ENCODE results near the gene PRKCE.

The PRKCE gene

DNA sequence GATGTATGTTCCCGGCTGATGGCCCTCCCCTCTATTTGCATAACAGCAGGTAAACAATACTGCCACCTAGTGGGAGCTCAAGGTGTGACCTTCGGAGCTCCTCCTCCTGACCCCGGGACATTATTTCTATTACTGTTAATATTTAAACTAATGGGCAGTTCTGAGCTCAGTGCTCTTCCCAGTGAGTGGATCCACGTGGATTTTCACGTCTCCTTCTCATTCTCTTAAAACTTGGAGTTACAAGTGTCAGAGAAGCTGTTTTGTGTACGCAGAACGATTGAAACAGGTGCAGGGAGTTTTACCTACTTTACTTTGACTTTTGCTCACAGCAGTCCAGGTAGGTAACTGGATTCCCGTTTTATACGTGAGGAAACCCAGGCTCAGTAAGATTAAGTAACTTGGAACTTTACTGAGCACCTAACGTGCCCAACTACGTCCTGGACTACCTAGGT, 127.3 kb downstream of the PRKCE start:
- no peaks in the 10 kb centered on the region for H3K27me3 ChIP-seq (ENCODE audit: control insufficient read depth, insufficient read depth, low read length)
- H3K4me1 ChIP-seq (ENCODE audit: control insufficient read depth, low read depth, low read length), result no peaks in the 10 kb centered on the region
- H3K27ac ChIP-seq (ENCODE audit: low read length), result no peak overlapping the region
- no peak overlapping the region for H3K9ac ChIP-seq (ENCODE audit: low read length)
- H3K4me3 ChIP-seq (ENCODE audit: low read length), result no peak overlapping the region
- H3K36me3 ChIP-seq (ENCODE audit: control insufficient read depth, low read depth, low read length), result no peaks in the 10 kb centered on the region
- H3K9me3 ChIP-seq (ENCODE audit: control insufficient read depth, low read depth, low read length), result no peaks in the 10 kb centered on the region

DNA sequence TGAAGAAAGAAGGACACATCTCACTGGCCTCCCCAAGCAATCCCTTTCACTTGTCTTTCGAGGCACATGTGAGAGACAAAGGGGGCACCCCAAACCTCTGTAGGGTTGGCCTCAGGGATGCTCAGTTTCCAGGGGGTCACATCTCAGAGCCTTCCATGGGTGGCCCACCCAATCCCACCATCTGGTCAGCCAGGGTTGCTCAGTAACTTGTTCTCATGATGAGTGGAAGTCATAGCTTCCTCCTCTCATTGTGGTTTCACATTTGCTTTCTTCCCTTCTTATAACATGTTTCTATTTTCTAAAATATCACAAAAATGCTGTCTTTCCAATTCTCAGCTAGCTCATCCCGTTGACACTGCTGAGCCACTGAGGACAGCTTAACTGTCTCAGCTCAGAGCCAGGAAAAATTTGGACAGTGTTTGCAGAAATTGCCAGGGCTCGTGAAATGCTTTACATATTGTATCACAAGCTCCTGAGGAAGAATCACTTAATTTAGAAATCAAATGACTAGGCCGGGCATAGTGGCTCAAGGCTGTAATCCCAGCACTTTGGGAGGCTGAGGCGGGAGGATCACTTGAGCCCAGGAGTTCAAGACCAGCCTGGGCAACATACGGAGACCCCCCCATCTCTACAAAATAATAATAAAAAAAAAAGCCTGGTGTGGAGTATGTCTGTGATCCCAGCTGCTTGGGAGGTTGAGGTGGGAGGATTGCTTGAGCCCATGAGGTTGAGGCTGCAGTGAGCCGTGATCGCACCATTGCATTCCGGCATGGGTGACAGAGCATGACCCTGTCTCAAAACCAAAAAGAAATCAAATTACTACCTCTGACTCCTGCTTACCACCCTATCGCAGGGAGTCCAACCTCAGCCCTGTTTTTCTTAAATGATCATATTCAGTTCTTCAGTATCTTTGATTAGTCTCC, 129.3 kb downstream of the PRKCE start:
- H3K9me3 ChIP-seq (ENCODE audit: control insufficient read depth, low read depth, low read length), result no peaks in the 10 kb centered on the region
- no peaks in the 10 kb centered on the region for H3K4me1 ChIP-seq (ENCODE audit: control insufficient read depth, low read depth, low read length)
- H3K9ac ChIP-seq (ENCODE audit: low read length), result no peak overlapping the region
- no peaks in the 10 kb centered on the region for H3K27me3 ChIP-seq (ENCODE audit: control insufficient read depth, insufficient read depth, low read length)
- H3K27ac ChIP-seq (ENCODE audit: low read length), result no peak overlapping the region
- H3K4me3 ChIP-seq (ENCODE audit: low read length), result no peak overlapping the region
- no peaks in the 10 kb centered on the region for H3K36me3 ChIP-seq (ENCODE audit: control insufficient read depth, low read depth, low read length)

DNA sequence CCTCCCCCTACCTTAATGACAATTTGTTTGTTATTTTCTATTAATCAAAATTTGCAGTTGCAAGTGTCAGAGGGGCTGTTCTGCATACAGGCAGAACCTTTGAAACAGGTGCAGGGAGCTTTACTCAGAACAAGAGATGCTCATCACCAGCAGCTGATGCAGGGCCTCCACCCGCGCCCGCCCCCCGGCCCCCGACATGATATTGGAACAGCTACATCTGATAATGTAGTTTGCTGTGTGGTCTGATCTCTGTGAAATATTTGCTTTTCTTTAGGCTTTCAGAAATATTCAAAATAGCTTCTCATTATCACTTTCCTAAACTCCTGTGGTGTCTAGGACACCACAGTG, 130.0 kb downstream of the PRKCE start:
- Histone ChIP-seq H3K9me3 (ENCODE audit: control insufficient read depth, low read depth, low read length) (no peaks in the 10 kb centered on the region), H3K36me3 (ENCODE audit: control insufficient read depth, low read depth, low read length) (no peaks in the 10 kb centered on the region), H3K4me3 (ENCODE audit: low read length) (no peak overlapping the region), H3K27ac (ENCODE audit: low read length) (no peak overlapping the region), H3K27me3 (ENCODE audit: control insufficient read depth, insufficient read depth, low read length) (no peaks in the 10 kb centered on the region), H3K4me1 (ENCODE audit: control insufficient read depth, low read depth, low read length) (no peaks in the 10 kb centered on the region), H3K9ac (ENCODE audit: low read length) (no peak overlapping the region)

DNA sequence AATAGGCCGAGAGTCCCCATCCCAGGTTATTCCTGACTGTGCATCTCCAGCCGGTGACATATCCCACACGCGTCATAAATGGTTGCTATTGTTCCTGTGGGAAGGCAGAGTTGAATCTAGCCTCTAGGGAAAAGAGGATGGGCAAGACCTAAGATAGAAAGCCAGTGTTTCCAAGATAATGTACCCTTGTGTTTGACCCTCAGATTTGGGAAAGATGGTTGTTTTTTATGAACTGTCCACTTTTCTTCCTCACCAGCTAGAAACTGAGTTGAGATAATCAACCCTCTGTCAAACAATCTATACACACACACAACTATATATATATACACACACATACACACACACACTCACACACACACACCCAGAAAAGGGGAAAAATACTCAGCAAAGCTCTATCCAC, 131.0 kb downstream of the PRKCE start:
- Histone ChIP-seq H3K4me1 (ENCODE audit: control insufficient read depth, low read depth, low read length) (no peaks in the 10 kb centered on the region), H3K27ac (ENCODE audit: low read length) (no peak overlapping the region), H3K36me3 (ENCODE audit: control insufficient read depth, low read depth, low read length) (no peaks in the 10 kb centered on the region), H3K9ac (ENCODE audit: low read length) (no peak overlapping the region), H3K9me3 (ENCODE audit: control insufficient read depth, low read depth, low read length) (no peaks in the 10 kb centered on the region), H3K27me3 (ENCODE audit: control insufficient read depth, insufficient read depth, low read length) (no peaks in the 10 kb centered on the region), H3K4me3 (ENCODE audit: low read length) (no peak overlapping the region)

DNA sequence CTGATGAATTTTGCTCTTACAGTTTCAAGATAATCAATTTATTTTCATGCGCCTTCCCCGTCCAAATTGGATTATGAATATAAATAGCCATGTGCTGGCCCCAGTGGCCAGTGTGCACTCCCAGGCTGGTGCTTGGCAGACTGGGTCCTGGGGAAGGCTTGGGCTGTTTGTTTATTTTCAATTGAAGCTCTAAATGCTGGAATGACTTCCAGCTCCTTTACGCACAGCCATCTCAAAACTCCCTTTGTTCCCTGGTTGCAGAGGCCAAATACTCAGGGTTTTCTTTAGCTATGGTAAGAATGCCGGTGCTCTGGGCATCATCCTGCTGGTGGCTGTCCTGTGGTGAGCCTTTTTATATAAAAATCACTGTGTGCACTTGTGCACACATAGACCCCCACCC, 131.5 kb downstream of the PRKCE start:
- no peak overlapping the region for H3K9ac ChIP-seq (ENCODE audit: low read length)
- no peak overlapping the region for H3K27ac ChIP-seq (ENCODE audit: low read length)
- no peaks in the 10 kb centered on the region for H3K36me3 ChIP-seq (ENCODE audit: control insufficient read depth, low read depth, low read length)
- no peaks in the 10 kb centered on the region for H3K9me3 ChIP-seq (ENCODE audit: control insufficient read depth, low read depth, low read length)
- H3K4me1 ChIP-seq (ENCODE audit: control insufficient read depth, low read depth, low read length), result no peaks in the 10 kb centered on the region
- H3K4me3 ChIP-seq (ENCODE audit: low read length), result no peak overlapping the region
- no peaks in the 10 kb centered on the region for H3K27me3 ChIP-seq (ENCODE audit: control insufficient read depth, insufficient read depth, low read length)

DNA sequence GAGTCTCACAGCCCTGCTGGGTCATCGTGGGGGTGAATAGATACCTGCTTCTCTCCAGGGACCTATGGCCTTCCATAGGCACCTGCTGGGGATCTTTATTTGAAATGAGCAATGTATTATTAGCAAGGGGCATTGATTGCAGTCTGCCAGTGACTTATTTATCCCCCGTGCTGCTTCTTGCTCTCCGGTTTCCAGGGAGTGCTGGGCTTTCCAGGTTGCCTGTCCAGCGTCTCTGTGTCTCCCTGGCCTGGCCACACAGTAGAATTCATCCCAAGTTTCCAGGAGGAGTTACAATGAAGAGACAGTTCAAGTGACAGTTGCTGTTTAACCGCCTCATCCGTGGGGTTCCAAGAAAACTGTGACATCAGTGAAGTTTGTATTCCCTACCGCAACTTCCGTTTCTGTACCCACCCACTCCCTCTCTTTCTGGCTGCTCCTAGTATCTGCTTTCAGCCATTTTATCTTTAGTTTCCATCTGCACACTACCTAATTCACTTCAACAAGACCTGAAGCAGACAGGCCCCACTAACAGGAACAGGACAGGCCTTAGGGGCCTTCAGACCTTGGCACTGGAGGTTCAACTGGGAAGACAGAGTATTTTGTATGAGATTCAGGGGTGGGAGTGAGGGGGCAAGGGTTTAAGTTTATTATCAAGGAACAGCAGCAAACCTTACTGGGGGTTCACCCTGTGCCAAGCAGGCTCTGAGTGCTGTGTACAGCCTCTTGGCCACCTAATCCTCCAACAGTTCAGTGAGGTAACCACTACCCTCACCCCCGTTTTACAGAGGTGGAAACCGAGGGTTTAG, 134.8 kb downstream of the PRKCE start:
- H3K36me3 ChIP-seq (ENCODE audit: control insufficient read depth, low read depth, low read length), result no peaks in the 10 kb centered on the region
- no peak overlapping the region for H3K4me3 ChIP-seq (ENCODE audit: low read length)
- H3K9ac ChIP-seq (ENCODE audit: low read length), result no peak overlapping the region
- H3K27ac ChIP-seq (ENCODE audit: low read length), result no peak overlapping the region
- no peaks in the 10 kb centered on the region for H3K9me3 ChIP-seq (ENCODE audit: control insufficient read depth, low read depth, low read length)
- H3K27me3 ChIP-seq (ENCODE audit: control insufficient read depth, insufficient read depth, low read length), result no peaks in the 10 kb centered on the region
- no peaks in the 10 kb centered on the region for H3K4me1 ChIP-seq (ENCODE audit: control insufficient read depth, low read depth, low read length)

DNA sequence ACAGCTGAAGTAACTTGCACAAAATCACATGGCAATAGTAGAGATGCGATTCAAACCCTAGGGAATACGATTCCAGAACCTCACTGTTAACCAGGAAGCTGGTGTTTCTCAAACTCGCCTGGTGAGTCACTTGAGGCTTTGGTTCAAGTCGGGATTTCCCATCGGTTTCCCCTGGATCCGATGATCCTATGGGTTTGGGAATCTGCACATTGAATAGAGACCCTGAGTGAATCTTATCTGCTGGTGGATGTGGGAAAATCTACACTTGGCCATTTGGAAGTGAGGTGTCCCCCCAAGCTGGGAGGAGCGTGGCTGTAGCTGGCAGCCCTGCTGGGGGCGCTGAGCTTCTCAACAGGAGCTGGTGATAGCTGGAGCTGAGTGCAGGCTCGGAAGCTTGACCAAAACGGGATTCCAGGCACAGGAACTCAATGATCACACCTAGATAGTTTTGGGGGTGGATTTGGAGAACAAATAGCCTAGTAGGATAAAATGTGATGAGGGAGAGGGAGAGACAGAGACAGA, 135.4 kb downstream of the PRKCE start:
- no peaks in the 10 kb centered on the region for H3K36me3 ChIP-seq (ENCODE audit: control insufficient read depth, low read depth, low read length)
- H3K4me3 ChIP-seq (ENCODE audit: low read length), result no peak overlapping the region
- H3K9me3 ChIP-seq (ENCODE audit: control insufficient read depth, low read depth, low read length), result no peaks in the 10 kb centered on the region
- H3K27ac ChIP-seq (ENCODE audit: low read length), result no peak overlapping the region
- no peaks in the 10 kb centered on the region for H3K27me3 ChIP-seq (ENCODE audit: control insufficient read depth, insufficient read depth, low read length)
- H3K4me1 ChIP-seq (ENCODE audit: control insufficient read depth, low read depth, low read length), result no peaks in the 10 kb centered on the region
- no peak overlapping the region for H3K9ac ChIP-seq (ENCODE audit: low read length)

DNA sequence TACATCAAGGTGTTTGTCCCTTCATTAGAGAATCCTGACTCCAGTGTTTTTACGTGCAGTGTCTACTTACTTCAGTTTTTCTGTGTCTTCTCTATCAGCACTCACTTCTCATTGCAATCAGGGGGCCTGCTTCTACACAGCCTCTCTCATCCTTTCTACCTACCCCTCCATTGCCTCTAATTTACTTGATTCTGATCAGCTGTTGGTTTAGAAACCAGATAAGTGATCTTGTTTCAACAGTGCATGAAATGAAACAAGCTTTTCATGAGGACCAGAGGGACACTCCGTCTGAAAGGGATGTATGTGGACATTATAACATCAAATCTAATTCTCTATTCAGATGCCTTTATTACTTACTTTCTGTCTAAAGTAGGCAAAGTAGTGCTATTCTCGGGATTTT, 136.9 kb downstream of the PRKCE start:
- Histone ChIP-seq H3K4me1 (ENCODE audit: control insufficient read depth, low read depth, low read length) (no peaks in the 10 kb centered on the region), H3K27ac (ENCODE audit: low read length) (no peak overlapping the region), H3K9ac (ENCODE audit: low read length) (no peak overlapping the region), H3K4me3 (ENCODE audit: low read length) (no peak overlapping the region), H3K9me3 (ENCODE audit: control insufficient read depth, low read depth, low read length) (no peaks in the 10 kb centered on the region), H3K27me3 (ENCODE audit: control insufficient read depth, insufficient read depth, low read length) (no peaks in the 10 kb centered on the region), H3K36me3 (ENCODE audit: control insufficient read depth, low read depth, low read length) (no peaks in the 10 kb centered on the region)

DNA sequence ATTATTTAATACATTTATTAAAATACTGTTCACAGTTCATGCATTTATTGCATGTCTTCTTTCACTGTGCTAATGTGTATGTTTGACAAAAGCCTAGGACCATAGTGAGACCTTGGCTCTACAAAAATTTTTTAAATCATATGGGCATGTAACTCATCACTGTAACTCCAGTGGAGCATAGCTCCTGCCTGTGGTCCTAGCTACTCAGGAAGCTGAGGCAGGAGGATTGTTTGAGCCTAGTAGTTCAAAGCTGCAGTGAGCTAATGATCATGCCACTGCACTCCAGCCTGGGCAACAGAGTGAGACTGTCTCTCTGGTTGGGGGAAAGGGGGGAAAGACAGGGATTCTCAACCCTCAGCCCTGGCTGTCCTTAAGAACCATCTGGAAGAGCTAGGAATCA, 137.8 kb downstream of the PRKCE start:
- H3K9me3 ChIP-seq (ENCODE audit: control insufficient read depth, low read depth, low read length), result no peaks in the 10 kb centered on the region
- no peaks in the 10 kb centered on the region for H3K4me1 ChIP-seq (ENCODE audit: control insufficient read depth, low read depth, low read length)
- H3K9ac ChIP-seq (ENCODE audit: low read length), result no peak overlapping the region
- no peaks in the 10 kb centered on the region for H3K36me3 ChIP-seq (ENCODE audit: control insufficient read depth, low read depth, low read length)
- H3K27ac ChIP-seq (ENCODE audit: low read length), result no peak overlapping the region
- no peaks in the 10 kb centered on the region for H3K27me3 ChIP-seq (ENCODE audit: control insufficient read depth, insufficient read depth, low read length)
- H3K4me3 ChIP-seq (ENCODE audit: low read length), result no peak overlapping the region

DNA sequence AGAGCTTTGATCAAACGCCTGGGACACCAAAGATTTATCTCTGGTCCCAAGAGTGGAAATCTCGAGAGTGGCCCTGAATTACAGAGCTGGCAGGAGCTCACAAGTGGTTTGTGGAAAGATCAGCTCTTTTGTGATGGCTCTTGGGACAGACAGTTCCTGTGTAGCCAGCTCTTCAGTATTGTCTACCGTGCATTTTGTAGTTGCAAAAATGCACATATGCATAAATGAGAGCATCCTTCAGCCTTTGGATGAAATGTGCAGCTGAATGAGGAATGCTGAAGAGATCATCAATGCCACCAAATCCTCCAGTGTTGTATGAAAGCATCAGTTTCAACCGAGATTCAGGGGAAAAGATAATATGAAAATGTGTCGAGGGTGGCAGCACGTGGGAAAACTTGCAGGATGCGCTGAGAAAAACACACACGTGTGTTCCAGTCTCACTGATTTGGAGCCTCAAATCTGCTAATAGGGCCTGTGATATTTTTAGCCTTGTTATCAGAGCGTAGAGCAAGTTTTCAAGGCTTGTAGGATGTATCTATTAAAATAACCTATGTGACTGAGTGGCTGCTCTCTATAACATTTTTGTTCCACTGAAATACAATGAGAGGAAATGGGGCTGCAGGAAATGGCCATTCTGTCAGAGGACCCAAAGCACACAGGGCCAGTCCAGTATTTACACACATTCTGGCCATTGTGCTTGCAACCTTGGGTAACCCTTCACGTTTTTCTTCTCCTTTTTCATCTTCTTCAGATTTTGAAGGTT, 138.7 kb downstream of the PRKCE start:
- Histone ChIP-seq H3K4me1 (ENCODE audit: control insufficient read depth, low read depth, low read length) (no peaks in the 10 kb centered on the region), H3K9ac (ENCODE audit: low read length) (no peak overlapping the region), H3K36me3 (ENCODE audit: control insufficient read depth, low read depth, low read length) (no peaks in the 10 kb centered on the region), H3K4me3 (ENCODE audit: low read length) (no peak overlapping the region), H3K27ac (ENCODE audit: low read length) (no peak overlapping the region), H3K9me3 (ENCODE audit: control insufficient read depth, low read depth, low read length) (no peaks in the 10 kb centered on the region), H3K27me3 (ENCODE audit: control insufficient read depth, insufficient read depth, low read length) (no peaks in the 10 kb centered on the region)

DNA sequence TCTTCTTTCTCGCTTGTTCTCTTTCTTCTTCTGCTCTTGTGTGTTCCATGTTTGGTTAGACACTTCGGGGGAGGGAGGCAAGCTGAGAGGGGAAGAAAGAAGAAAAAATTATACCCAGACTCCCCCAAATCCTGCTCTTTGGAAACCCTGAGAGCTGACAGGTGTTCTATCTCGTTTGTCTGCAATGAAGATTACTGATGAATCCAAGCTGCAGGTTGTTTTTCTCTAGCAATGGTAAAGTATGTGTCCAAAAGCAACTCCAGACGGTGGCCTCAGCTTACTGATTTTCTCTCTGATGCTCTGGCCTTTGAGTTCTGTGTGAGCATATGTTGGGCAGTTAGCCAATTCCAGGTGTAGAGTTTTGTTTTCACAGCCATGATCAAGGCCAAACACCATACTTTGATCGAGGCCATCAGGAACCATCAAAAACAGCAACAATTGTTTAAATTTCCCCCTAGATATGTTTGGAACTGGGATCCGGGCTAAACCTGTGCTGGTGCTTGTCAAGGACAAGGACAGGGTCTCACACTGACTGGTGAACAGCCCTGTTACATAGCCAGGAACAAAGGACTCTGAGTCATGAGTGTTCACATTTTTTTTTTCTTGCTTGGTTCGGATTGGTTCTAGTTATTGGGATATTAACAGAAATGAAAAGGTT, 142.0 kb downstream of the PRKCE start:
- no peaks in the 10 kb centered on the region for H3K36me3 ChIP-seq (ENCODE audit: control insufficient read depth, low read depth, low read length)
- no peaks in the 10 kb centered on the region for H3K9me3 ChIP-seq (ENCODE audit: control insufficient read depth, low read depth, low read length)
- H3K4me1 ChIP-seq (ENCODE audit: control insufficient read depth, low read depth, low read length), result no peaks in the 10 kb centered on the region
- H3K4me3 ChIP-seq (ENCODE audit: low read length), result no peak overlapping the region
- H3K9ac ChIP-seq (ENCODE audit: low read length), result no peak overlapping the region
- H3K27me3 ChIP-seq (ENCODE audit: control insufficient read depth, insufficient read depth, low read length), result no peaks in the 10 kb centered on the region
- H3K27ac ChIP-seq (ENCODE audit: low read length), result no peak overlapping the region

Measured in iPS-18a (cell line).